ENCODE measurements around the gene MTSS2.

Gene MTSS2

DNA sequence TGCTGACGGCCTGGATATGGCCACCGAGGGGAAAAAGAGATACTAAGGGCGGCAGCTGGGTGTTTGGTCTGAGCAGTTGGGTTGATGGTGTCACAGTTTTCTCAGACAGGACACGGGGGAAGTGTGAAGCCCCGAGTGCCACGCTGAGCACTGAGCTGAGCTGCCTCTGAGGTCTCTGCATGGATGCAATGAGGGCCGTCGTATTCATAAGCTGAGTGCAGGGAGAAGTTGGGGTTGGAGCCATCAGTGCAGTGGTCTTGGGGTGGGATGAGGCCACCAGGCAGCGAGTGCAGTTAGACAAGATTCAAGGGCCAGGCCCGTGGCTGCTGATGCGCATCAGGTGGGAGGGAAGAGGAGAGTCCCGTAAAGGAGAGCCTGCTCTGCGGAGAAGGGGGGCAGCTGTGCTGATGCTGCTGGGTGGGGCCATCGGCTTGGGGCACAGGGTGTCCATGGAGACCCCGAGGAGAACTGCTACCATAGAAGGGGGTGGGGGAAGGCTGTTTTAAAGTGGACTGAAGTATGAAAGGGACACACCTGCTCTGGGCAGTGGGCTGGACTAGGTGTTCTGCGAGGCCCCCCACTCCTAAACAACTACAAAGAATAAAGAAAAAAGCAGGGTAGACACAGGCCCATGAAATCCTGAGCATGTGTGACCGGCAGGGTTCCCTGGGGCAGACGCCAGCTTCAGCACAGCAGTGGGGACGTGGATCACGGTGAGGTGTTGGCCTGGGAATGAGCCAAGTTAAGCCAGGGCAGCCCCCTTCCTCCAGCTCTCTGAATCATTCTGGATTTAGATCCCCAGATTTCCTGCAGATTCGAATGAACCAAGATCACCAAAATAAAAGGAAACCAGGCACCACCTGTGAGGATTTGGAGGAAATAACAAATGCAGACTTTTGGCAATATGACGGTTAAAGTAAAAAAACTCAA lies 19.8 kb downstream of the MTSS2 start:
- H3K4me3 ChIP-seq (ENCODE audit: low read depth, low read length): no peak overlapping the region
- TF ChIP-seq, protein P1, sequence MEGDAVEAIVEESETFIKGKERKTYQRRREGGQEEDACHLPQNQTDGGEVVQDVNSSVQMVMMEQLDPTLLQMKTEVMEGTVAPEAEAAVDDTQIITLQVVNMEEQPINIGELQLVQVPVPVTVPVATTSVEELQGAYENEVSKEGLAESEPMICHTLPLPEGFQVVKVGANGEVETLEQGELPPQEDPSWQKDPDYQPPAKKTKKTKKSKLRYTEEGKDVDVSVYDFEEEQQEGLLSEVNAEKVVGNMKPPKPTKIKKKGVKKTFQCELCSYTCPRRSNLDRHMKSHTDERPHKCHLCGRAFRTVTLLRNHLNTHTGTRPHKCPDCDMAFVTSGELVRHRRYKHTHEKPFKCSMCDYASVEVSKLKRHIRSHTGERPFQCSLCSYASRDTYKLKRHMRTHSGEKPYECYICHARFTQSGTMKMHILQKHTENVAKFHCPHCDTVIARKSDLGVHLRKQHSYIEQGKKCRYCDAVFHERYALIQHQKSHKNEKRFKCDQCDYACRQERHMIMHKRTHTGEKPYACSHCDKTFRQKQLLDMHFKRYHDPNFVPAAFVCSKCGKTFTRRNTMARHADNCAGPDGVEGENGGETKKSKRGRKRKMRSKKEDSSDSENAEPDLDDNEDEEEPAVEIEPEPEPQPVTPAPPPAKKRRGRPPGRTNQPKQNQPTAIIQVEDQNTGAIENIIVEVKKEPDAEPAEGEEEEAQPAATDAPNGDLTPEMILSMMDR (IDR thresholded peaks at IDR 0.05; ENCODE audit: insufficient read depth, low read depth, low read length, missing control alignments): no peak
- DNase-seq (ENCODE audit: low read depth): no peak

DNA sequence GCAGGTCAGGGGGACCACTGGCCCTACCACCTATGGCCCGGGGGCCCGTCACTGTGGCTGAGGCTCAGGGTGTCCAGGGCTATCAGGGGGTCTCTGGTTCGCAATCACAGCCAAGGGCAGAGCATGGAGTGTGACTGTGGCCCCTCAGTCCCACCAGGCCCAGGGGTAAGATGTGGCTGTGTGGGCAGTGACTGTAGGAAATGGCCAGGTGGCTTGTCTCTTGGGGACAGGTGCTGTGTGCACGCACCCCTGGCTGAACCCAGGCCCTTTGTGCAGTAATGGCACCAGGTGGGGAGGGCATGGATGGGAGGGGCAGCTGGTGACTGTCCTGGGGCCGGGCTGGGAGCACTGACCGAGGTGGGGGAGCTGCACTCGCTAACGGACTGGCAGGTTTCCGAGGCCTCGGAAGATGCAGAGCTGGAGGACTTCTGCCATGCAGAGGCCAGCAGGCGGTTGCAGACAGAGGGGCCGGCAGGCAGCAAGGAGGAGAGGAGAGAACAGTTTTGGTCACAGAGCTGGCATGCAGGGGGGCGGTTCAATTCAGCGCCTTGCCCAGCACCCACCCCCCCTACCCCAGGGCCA lies 20.6 kb downstream of the MTSS2 start:
- TF ChIP-seq, protein P1 (IDR thresholded peaks at IDR 0.05; ENCODE audit: insufficient read depth, low read depth, low read length, missing control alignments): no peak
- DNase-seq (ENCODE audit: low read depth): no peak
- no peak overlapping the region for H3K4me3 ChIP-seq (ENCODE audit: low read depth, low read length)

DNA sequence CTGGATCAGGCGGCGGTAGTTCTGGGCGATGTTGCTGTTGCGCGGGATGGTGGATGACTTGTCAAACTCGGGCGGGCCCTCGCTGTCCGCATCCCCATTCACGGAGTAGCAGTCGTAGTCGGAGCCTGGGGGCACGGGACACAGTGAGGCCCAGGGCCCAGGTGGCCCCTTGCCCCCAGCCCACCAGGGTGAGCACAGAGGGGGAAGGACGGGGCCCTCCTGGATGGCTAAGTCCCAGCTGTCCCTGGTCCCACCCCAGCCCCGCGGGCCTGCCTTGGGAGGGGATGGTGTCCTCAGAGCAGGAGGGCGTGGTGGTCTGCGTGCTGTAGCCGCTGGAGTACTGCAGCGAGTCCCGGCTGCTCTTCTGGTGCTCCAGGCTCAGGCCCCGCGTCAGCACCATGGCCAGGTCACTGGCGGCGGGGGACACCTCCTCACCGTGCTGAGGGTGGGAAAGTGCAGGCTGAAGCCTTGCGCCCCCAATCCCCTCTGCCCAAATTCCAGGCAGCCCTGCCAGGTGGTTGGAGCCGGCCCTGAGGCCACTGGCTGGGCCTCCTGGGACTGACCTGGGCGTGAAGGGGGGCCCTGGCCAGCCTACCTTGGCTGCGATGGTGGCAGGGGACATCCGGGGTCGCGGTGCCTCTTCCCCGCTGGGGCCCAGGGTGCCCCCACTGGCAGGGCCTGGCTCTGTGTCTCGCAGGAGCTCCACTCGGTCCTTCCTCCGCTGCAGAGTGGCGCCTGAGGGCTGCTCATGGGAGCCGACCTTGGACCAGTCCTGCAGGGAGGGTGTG lies 21.3 kb downstream of the MTSS2 start:
- DNase-seq (ENCODE audit: low read depth): no peak

DNA sequence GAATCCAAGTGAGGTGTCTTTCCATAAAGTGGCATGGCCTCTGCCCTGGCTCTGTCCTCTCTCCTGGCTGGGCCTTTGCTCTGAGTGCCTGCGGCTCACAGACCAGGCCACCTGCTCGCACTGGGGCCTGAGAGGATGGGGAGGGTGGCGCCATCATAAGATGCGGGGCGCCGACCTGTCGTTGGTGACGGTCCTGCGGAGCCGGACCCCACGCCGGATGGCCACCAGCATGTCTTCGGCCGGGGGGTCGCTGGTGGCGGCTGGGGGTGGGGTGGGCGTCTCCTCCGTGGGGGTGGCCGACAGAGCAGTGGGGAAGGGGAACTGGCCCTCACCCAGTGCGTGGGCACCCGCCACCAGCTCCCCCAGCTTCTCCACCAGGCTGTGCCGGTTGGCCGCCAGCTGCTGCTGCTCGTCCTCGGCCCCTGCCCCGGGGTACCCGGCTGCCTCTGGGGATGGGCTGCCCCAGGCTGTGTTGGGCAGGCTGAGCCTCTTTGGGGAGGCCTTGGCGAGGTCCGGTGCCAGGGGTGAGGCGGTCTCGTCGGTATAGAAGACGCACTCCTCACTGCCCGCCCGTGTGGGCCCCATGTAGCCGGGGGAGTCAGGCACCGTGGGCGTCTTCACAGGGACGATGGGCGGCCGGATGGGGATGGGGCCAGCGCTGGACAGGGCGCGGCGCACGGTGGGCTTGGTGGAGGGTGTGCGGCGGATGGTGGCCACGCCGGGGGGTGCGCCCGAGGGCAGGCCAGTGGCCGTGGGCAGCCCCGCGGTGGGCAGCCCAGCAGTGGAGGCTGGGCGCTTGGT lies 22.1 kb downstream of the MTSS2 start:
- TF ChIP-seq, protein P1 (IDR thresholded peaks at IDR 0.05; ENCODE audit: insufficient read depth, low read depth, low read length, missing control alignments): no peak
- no peak for DNase-seq (ENCODE audit: low read depth)
- no peak overlapping the region for H3K4me3 ChIP-seq (ENCODE audit: low read depth, low read length)

More for the DNA sequence above, 21.3 kb downstream of the MTSS2 start:
- TF ChIP-seq, protein P1 (IDR thresholded peaks at IDR 0.05; ENCODE audit: insufficient read depth, low read depth, low read length, missing control alignments): no peak
- H3K4me3 ChIP-seq (ENCODE audit: low read depth, low read length): no peak overlapping the region

DNA sequence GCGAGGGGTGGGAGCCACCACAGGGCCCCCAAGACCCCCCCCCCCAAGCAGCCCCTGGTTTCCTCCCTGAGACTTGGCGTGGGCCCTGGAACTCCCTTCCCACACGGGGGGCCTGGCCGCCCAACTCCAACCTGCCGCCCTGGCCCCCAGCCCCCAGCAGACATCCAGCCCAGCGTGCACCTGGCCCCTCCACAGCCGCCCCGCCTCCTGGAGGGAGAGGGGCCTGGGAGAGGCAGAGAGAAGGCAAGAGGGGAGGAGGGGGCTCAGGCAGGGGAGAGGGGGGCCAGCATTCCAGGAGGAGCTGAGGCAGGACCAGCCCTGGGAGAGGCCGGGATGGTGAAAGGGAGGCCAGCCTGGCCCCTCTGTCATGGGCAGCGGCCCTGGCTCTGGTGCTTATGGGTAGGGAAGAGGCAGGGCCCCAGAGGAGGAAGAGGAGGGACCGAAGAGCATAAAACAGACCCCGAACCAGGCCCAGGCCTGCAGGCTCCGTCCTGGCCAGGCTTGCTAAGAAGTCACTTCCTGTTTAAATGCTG lies 22.8 kb downstream of the MTSS2 start:
- TF ChIP-seq, protein P1 (IDR thresholded peaks at IDR 0.05; ENCODE audit: insufficient read depth, low read depth, low read length, missing control alignments): no peak
- DNase-seq (ENCODE audit: low read depth): no peak
- H3K4me3 ChIP-seq (ENCODE audit: low read depth, low read length): no peak overlapping the region
